Colonic mucosa (tissue), 4 donors: Measurements from ENCODE around the gene POLQ. TPM values are rescaled to one million over a fixed set of nuclear protein-coding genes. Genes with fewer than 3 reads are reported as not detected.
A peak's percentile ranks its signal among the peaks of the same experiment; 100 is the strongest.
"Not testable (repeated sequence)": the region's sequence is repeated elsewhere in the genome, so short reads cannot be mapped to it uniquely, and the experiment has no call there.

ENCODE experiments used
- DNase-seq: peaks from one replicate; pipeline ENCODE4 v3.0.0-alpha.2; 2020
- H3K27ac ChIP-seq: fragments of 200-600 bp; one replicate; pipeline ENCODE4 v1.8.0; 2021
- H3K27me3 ChIP-seq: fragments of 200-600 bp; one replicate; pipeline ENCODE4 v1.8.0; 2021
- H3K36me3 ChIP-seq: fragments of 200-600 bp; one replicate; pipeline ENCODE4 v1.8.0; 2021
- H3K4me1 ChIP-seq: fragments of 200-600 bp; one replicate; pipeline ENCODE4 v1.8.0; 2021; ENCODE audit warnings: mild to moderate bottlenecking
- H3K4me3 ChIP-seq: fragments of 200-600 bp; one replicate; pipeline ENCODE4 v1.8.0; 2021
- H3K9ac ChIP-seq, 2 donors: one replicate each; pipeline ENCODE4 v1.7.0; 2013; ENCODE audit warnings: control low read depth in 2 of 2, low read depth in 2 of 2, low read length in 2 of 2
- H3K9me3 ChIP-seq: fragments of 200-600 bp; one replicate; pipeline ENCODE4 v1.8.0; 2021
- intact Hi-C: fragments of 100-400 bp; cut with DNase I; formaldehyde crosslinking; loops from one replicate; pipeline ENCODE4 v1.14.1; 2022
- total RNA-seq, 2 donors: library from RNA; stranded (reverse); fragmentation: NEBNext Ultra II Directional in 1 of 2; extraction: Animal tissue kit (Norgen Biotek cat#: 25700) in 1 of 2; gene quantifications; one replicate each; pipeline ENCODE4 v1.2.1, GENCODE V29; 2021
- TF ChIP-seq, protein P1 (sequence below): fragments of 200-600 bp; IDR thresholded peaks from one replicate; pipeline ENCODE4 v1.8.0; 2022; ENCODE audit warnings: antibody characterized with exemption, mild to moderate bottlenecking
- donor health status: healthy.
- donor health status: DM: no; HTN: no; CAD: no.
- donor health status: DM: no; HTN: no; CAD: no.

Gene POLQ
- total RNA-seq: 10 to 100 TPM in 1 of 2 donors, 1 to 10 TPM in 1; 2.9 to 12.5 TPM

DNA sequence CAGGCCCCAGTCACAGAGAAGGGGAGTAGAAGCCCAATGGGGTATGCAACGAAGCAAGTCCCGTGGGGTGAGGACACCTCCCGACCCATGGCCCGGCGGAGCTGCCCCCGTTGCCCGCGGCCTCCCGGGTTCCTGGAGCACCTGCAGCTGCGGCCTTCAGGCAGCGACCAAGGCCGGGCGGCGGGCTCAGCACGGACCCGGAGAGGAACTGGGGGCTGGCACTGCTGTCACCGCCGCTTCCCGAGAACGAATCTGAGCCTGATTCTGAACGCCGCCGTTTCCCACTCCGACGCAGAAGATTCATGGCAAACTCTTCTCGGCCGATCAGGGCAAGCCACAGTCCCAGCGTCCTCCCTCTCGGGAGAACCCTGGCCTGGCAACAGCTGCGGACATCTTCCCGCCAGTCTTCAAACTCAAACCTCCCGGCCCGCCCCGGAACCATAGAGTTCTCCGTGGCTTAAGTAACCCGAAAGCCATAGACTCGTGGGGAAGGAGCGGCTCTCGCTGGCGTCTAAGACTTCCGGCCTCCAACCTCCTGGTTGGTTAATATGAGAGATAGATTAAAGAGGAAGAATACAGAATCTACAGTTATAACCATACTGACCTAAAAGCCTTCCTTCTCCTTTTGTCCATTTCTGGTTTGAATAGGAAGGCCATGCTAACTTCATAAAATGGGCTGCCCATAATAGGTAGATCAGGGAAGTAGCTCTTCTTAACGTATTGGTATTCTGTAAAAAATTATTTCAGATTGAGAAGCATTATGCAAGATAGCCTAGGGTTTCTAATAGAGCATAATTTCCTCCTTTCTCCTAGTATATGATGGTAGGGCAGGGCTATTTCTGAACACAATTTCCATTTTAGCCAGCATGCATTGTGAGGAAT, at the start of gene POLQ:
Gene POLQ, minus strand, starts transcription at position 415 of the 882 bp plus-strand sequence. Its CDS starts 111 bp downstream, at position 304.
- intact Hi-C loops: no loop called here
- no peaks in the 10 kb centered on the region for H3K36me3 ChIP-seq
- H3K4me3 ChIP-seq: peak within 1 kb of the TSS; percentile 66
- H3K27ac ChIP-seq: peak within 1 kb of the TSS; percentile 80
- peak; percentile 94 for DNase-seq
- no peaks in the 10 kb centered on the region for H3K27me3 ChIP-seq
- H3K9ac ChIP-seq: peak within 1 kb of the TSS; percentile 76 to 96
- TF ChIP-seq, protein P1, sequence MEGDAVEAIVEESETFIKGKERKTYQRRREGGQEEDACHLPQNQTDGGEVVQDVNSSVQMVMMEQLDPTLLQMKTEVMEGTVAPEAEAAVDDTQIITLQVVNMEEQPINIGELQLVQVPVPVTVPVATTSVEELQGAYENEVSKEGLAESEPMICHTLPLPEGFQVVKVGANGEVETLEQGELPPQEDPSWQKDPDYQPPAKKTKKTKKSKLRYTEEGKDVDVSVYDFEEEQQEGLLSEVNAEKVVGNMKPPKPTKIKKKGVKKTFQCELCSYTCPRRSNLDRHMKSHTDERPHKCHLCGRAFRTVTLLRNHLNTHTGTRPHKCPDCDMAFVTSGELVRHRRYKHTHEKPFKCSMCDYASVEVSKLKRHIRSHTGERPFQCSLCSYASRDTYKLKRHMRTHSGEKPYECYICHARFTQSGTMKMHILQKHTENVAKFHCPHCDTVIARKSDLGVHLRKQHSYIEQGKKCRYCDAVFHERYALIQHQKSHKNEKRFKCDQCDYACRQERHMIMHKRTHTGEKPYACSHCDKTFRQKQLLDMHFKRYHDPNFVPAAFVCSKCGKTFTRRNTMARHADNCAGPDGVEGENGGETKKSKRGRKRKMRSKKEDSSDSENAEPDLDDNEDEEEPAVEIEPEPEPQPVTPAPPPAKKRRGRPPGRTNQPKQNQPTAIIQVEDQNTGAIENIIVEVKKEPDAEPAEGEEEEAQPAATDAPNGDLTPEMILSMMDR: no peak
- no peaks in the 10 kb centered on the region for H3K4me1 ChIP-seq
- H3K9me3 ChIP-seq: no peaks in the 10 kb centered on the region

- Histone ChIP-seq H3K36me3 (no peaks in the 10 kb centered on the region), H3K9ac (no peak overlapping the region), H3K27me3 (no peaks in the 10 kb centered on the region), H3K27ac (no peak overlapping the region), H3K4me1 (no peaks in the 10 kb centered on the region), H3K4me3 (no peak overlapping the region), H3K9me3 (no peaks in the 10 kb centered on the region)
- intact Hi-C loops: no loop called here
- no peak for DNase-seq
- TF ChIP-seq, protein P1: no peak
Measured at GRCh38 chr3:121594850-121595249, 49.1 kb upstream of the POLQ start.

DNA sequence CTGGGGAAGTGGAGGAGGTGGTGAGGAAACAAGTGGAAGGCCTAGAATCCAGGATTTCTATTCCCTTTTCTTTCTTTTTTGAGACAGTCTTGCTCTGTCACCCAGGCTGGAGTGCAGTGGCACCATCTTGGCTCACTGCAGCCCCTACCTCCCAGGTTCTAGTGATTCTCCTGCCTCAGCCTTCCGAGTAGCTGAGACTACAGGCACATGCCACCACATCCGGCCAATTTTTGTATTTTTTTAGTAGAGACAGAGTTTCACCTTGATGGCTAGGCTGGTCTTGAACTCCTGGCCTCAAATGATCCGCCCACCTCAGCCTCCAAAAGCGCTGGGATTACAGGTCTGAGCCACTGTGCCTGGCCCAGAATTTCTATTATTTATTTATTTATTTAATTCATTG, 48.0 kb upstream of the POLQ start:
- H3K27me3 ChIP-seq, DNase-seq, H3K36me3 ChIP-seq, intact Hi-C loops, H3K4me1 ChIP-seq, H3K9ac ChIP-seq, H3K27ac ChIP-seq, H3K4me3 ChIP-seq, H3K9me3 ChIP-seq: not testable (repeated sequence)

GRCh38 chr3:121592856-121593702, 47.3 kb upstream of the POLQ start, which contains the start of gene FBXO40:
FBXO40 (plus strand) TSS chr3:121593379; CDS start chr3:121620576, 27,197 bp downstream.
- Histone ChIP-seq H3K36me3 (no peaks in the 10 kb centered on the region), H3K9me3 (no peaks in the 10 kb centered on the region), H3K27me3 (no peaks in the 10 kb centered on the region), H3K9ac (no peak within 1 kb of the TSS), H3K27ac (no peak within 1 kb of the TSS), H3K4me1 (no peaks in the 10 kb centered on the region), H3K4me3 (no peak within 1 kb of the TSS)
- TF ChIP-seq, protein P1: no peak
- peak; percentile 17 for DNase-seq
- intact Hi-C loops: no loop called here

DNA sequence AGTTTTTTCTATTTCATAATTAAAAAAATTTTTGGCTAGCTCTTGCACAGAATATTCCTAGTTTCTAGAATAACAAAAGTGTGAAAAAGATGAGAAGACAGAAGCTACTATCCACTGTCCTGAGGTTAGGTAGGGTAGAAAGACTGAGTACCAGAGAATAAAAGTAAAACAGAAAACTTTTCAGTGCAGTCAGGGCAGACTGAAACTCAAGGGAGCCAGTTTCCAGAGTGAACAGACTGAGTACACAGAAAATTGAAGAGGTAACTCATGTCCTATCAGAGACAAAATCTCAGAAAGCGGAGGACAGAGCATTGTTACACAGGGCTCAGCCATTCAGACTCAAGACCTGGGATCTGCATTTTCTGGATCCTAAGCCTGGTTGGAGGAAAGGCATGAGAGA, 38.6 kb upstream of the POLQ start:
- H3K4me3 ChIP-seq: no peak overlapping the region

More for the DNA sequence above, 38.6 kb upstream of the POLQ start:
- intact Hi-C loops: no loop called here
- H3K4me1 ChIP-seq: no peaks in the 10 kb centered on the region
- H3K9me3 ChIP-seq: no peaks in the 10 kb centered on the region
- no peaks in the 10 kb centered on the region for H3K36me3 ChIP-seq
- no peak overlapping the region for H3K9ac ChIP-seq
- no peaks in the 10 kb centered on the region for H3K27me3 ChIP-seq
- H3K27ac ChIP-seq: no peak overlapping the region
- DNase-seq: no peak
- TF ChIP-seq, protein P1: no peak
